Subcutaneous adipose tissue (tissue), 4 donors: ENCODE measurements around the gene CYTH3. TPM values are rescaled to one million over a fixed set of nuclear protein-coding genes. Genes with fewer than 3 reads are reported as not detected.

Source experiments
- total RNA-seq, 4 donors: library from RNA; depleted of rRNA; stranded (reverse); fragments of >200 nt; gene quantifications; one replicate each; pipeline ENCODE4 v1.1.0, GENCODE V29; 2016
- TF ChIP-seq, protein P1 (sequence below): fragments of 450-650 bp; IDR thresholded peaks from one replicate; pipeline ENCODE4 v1.5.1; 2016; ENCODE audit warnings: low read depth, mild to moderate bottlenecking, control low read depth, antibody characterized with exemption, moderate library complexity

Gene CYTH3
- total RNA-seq, 4 donors from 2014 or later: 23.6 to 84.0 (median 34.8) TPM

- TF ChIP-seq, protein P1, sequence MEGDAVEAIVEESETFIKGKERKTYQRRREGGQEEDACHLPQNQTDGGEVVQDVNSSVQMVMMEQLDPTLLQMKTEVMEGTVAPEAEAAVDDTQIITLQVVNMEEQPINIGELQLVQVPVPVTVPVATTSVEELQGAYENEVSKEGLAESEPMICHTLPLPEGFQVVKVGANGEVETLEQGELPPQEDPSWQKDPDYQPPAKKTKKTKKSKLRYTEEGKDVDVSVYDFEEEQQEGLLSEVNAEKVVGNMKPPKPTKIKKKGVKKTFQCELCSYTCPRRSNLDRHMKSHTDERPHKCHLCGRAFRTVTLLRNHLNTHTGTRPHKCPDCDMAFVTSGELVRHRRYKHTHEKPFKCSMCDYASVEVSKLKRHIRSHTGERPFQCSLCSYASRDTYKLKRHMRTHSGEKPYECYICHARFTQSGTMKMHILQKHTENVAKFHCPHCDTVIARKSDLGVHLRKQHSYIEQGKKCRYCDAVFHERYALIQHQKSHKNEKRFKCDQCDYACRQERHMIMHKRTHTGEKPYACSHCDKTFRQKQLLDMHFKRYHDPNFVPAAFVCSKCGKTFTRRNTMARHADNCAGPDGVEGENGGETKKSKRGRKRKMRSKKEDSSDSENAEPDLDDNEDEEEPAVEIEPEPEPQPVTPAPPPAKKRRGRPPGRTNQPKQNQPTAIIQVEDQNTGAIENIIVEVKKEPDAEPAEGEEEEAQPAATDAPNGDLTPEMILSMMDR: no peak
Observed at GRCh38 chr7:6209340-6209739, 63.1 kb downstream of the CYTH3 start.

- TF ChIP-seq, protein P1: no peak
Observed at GRCh38 chr7:6208573-6209328, 63.7 kb downstream of the CYTH3 start.

DNA sequence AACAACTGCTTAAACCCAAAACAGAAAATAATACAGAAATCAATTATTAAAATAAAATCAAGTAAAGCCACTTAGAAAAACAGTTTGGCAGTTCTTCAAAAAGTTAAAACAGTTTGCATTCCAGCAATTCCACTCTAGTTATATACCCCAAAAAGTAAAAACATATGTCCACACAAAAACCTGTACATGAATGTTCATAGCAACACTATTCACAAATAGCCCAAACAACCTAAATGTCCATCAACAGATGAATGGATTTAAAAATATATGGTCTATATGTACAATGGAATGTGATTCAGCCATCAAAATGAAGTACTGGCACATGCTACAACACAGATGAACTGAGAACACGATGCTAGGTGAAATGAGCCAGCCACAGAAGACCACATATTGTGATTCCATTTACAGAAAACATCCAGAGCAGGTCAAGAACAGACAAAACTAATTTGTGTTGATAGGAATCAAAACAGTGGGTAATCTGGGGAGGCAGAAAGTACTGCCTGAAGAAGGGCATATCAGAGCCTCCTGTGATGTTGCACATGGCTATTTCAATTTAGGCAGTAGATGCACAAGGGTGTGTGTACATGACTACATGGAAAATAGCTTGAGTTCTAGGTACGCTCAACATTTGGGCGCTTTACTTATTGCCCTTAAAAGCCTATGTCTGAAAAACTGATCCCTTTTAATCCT is 66.3 kb downstream of the CYTH3 start:
- TF ChIP-seq, protein P1: no peak

DNA sequence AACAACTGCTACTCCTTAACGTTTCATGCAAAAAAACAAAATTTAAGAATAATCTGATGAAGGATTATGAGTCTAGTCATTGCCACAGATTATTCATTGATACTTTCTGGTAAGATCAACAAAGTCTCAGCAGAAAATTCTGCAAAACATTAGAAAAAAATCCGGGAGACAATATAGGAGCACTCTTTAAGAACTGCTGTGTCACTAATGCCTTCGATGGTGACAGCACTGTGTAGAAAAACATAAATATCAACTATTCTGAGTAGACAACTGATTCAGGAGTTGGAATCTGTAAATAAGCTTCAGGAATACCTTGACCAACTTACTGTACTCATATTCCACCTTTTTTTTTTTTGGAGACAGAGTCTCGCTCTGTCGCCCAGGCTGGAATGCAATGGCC is 69.0 kb downstream of the CYTH3 start:
- TF ChIP-seq, protein P1: no peak

DNA sequence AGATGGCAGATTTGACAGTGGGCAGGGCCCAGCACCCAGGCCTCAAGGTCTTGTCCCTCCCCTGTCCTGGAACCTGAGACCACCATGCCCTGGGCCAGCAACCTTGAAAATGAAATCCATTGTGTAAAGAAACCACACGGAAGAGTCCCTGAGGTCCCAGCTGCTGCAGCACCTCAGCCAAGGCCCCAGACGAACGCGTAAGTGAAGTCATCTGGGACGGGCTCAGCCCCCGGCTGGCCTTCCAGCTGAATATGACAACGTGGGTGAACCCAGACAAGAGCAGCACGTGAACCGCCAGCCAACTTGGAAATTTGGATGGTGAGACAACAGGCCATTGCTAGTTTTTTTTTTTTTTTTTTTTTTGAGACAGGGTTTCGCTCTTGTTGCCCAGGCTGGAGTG is 70.3 kb downstream of the CYTH3 start:
- TF ChIP-seq, protein P1: no peak

GRCh38 chr7:6200971-6201370 is 71.5 kb downstream of the CYTH3 start:
- TF ChIP-seq, protein P1: no peak

GRCh38 chr7:6198689-6199595 is 73.5 kb downstream of the CYTH3 start:
- TF ChIP-seq, protein P1: no peak
